Naive thymus-derived CD4-positive, alpha-beta T cell (primary cell): ENCODE results near the gene INF2. TPM values are rescaled to one million over a fixed set of nuclear protein-coding genes. Genes with fewer than 3 reads are reported as not detected.

Experiments
- ATAC-seq: fragments of 150-1000 bp; cut with Tn5 transposase; 2 replicates; pipeline ENCODE4 v1.10.0; 2021; ENCODE audit warnings: mild to moderate bottlenecking, moderate library complexity
- CTCF ChIA-PET: fragments of 350-600 bp; sonication (Branson Sonifier 250); formaldehyde crosslinking; loops from one replicate; lab custom pipeline; 2021; ENCODE audit warnings: antibody characterized with exemption; lab: Charles Lee
- POLR2A ChIA-PET: fragments of 350-600 bp; sonication (Branson Sonifier 250); formaldehyde crosslinking; loops from one replicate; lab custom pipeline; 2021; ENCODE audit warnings: antibody characterized with exemption, inconsistent platforms; lab: Charles Lee
- DNase-seq, 9 donors: peaks; one replicate each; pipeline versions ENCODE4 v3.0.0 to v3.0.0-alpha.2; 2020 to 2022; ENCODE audit warnings: mixed read lengths in 1 of 9
- H3K27ac ChIP-seq: one replicate; pipeline ENCODE4 v1.7.0; 2013; ENCODE audit warnings: mild to moderate bottlenecking, low read depth, low read length, moderate library complexity
- H3K27me3 ChIP-seq, 2 donors: one replicate each; pipeline ENCODE4 v1.7.0; 2013; ENCODE audit warnings: low read length in 2 of 2, mild to moderate bottlenecking in 2 of 2, moderate library complexity in 2 of 2; ENCODE audit not compliant: control insufficient read depth in 2 of 2, insufficient read depth in 2 of 2
- H3K36me3 ChIP-seq, 3 experiments: 1 replicate in 2 of 3; 2 replicates in 1 of 3; pipeline ENCODE4 v1.7.0; 2013; ENCODE audit warnings: low read length in 3 of 3, mild to moderate bottlenecking in 3 of 3, moderate library complexity in 1 of 3; ENCODE audit not compliant: insufficient read depth in 3 of 3, control insufficient read depth in 2 of 3
- H3K4me1 ChIP-seq, 2 donors: one replicate each; pipeline ENCODE4 v1.7.0; 2013; ENCODE audit warnings: low read length in 2 of 2, mild to moderate bottlenecking in 2 of 2, moderate library complexity in 1 of 2; ENCODE audit not compliant: control insufficient read depth in 2 of 2, insufficient read depth in 2 of 2
- H3K4me3 ChIP-seq: 2 replicates; pipeline ENCODE4 v1.7.0; 2013; ENCODE audit warnings: mild to moderate bottlenecking, low read length
- H3K9me3 ChIP-seq, 3 experiments: 1 replicate in 2 of 3; 2 replicates in 1 of 3; pipeline ENCODE4 v1.7.0; 2013; ENCODE audit warnings: low read length in 3 of 3; ENCODE audit not compliant: control insufficient read depth in 2 of 3
- H3K27ac Mint-ChIP-seq, 9 donors: one replicate each; pipeline ENCODE4 v1.8.0; 2020 to 2022; ENCODE audit warnings: mixed read lengths in 9 of 9, mild to moderate bottlenecking in 8 of 9, moderate library complexity in 5 of 9, inconsistent platforms in 2 of 9
- H3K27me3 Mint-ChIP-seq, 5 donors: one replicate each; pipeline ENCODE4 v1.8.0; 2021 to 2022; ENCODE audit warnings: mixed read lengths in 5 of 5, mild to moderate bottlenecking in 1 of 5
- H3K36me3 Mint-ChIP-seq, 5 donors: one replicate each; pipeline ENCODE4 v1.8.0; 2020 to 2022; ENCODE audit warnings: mixed read lengths in 5 of 5, mild to moderate bottlenecking in 3 of 5, inconsistent platforms in 1 of 5
- H3K4me1 Mint-ChIP-seq, 7 donors: one replicate each; pipeline ENCODE4 v1.8.0; 2020 to 2022; ENCODE audit warnings: mixed read lengths in 7 of 7, mild to moderate bottlenecking in 3 of 7, inconsistent platforms in 1 of 7
- H3K4me3 Mint-ChIP-seq, 10 donors: one replicate each; pipeline ENCODE4 v1.8.0; 2020 to 2022; ENCODE audit warnings: mild to moderate bottlenecking in 10 of 10, mixed read lengths in 10 of 10, moderate library complexity in 6 of 10, inconsistent platforms in 2 of 10
- H3K9me3 Mint-ChIP-seq, 11 donors: one replicate each; pipeline ENCODE4 v1.8.0; 2020 to 2022; ENCODE audit warnings: mixed read lengths in 11 of 11, mild to moderate bottlenecking in 4 of 11, inconsistent platforms in 1 of 11, moderate library complexity in 1 of 11
- intact Hi-C, 2 donors: fragments of 100-400 bp; cut with micrococcal nuclease; formaldehyde crosslinking; loops; one replicate each; pipeline ENCODE4 v1.15.1; 2023
- polyA plus RNA-seq, 2 donors: library from polyadenylated mRNA; unstranded; fragments of 300-500 nt; fragmentation: Illumina TruSeq; gene quantifications; one replicate each; pipeline ENCODE4 v1.2.3, GENCODE V29; 2021
- total RNA-seq, 6 experiments: library from RNA in 5 of 6; stranded (reverse) in 5 of 6; gene quantifications; 1 replicate in 5 of 6; 2 replicates in 1 of 6; pipeline ENCODE4 v1.2.3 and lab custom pipeline; 2021 to 2026

INF2 gene
- total RNA-seq = 100 to 1,000 TPM in 2 of 5 experiments, 10 to 100 TPM in 3; 65.0 to 140 (median 95.5) TPM
- polyA plus RNA-seq = 10 to 100 TPM in 1 of 2 donors, 1 to 10 TPM in 1; 5.8 to 12.4 TPM
- 82.8 reads per million, percentile 81 among the genes with 10 or more reads in this experiment for total RNA-seq (lab: John Stamatoyannopoulos, UW)

DNA sequence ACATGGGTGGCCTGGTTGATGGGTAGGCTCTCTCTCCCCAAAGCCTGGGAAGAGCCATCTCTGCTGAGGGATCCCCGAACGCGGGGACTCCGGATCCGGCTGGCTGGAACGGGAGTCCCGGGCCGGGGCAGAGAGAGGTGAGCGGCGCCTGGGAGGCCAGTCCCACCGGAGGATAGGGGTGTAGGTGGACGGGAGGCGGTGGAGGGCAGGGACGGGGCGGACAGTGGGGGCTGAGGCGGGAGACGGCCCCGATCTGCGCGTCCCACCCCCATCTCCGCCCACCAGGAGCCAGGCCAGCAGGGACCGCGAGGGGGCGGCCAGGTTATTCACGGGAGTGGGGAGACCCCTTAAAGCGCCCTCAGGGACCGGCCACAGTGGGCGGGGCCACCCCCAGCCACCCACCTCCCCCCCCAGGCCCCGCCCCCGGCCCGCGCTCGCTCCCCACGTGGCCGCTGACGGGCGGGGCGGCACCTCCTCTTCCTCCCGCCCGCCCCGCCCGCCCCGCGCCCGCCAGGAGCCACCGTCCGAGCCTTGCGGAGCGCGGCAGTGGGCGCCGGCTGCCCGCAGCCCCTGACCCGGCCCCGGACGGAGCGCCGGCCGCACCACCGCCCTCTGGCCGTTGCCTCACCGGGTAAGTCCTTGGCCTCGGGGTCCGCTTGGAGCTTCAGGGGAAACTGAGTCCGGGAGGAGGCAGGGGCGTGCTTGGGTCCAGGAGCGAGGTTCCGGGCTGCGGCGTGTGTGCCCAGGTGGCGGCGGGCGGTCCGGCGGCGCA is at the start of gene INF2:
INF2 (plus strand) TSS at position 510 of the 772 bp plus-strand sequence. CDS start 11,748 bp downstream, outside the sequence.
- CTCF ChIA-PET = interaction anchor here (0.7 kb wide), 1 partner anchor 24 kb away, joined by 3 read pairs; no protein-coding TSS in a partner anchor
- Mint-ChIP-seq H3K27me3 (no peaks in the 10 kb centered on the region), H3K36me3 (peaks cover 0 to 7% (median 0%) of the 10 kb centered on the region in 5 donors), H3K4me3 (peak within 1 kb of the TSS; percentile 58 to 91 (median 79)), H3K9me3 (no peaks in the 10 kb centered on the region), H3K27ac (peak within 1 kb of the TSS in 5 of 9 donors; percentile 8 to 90 (median 65)), H3K4me1 (peaks cover 14 to 64% (median 48%) of the 10 kb centered on the region in 7 donors)
- H3K27me3 ChIP-seq = no peaks in the 10 kb centered on the region
- POLR2A ChIA-PET = interaction anchor here (0.7 to 2.7 kb wide), 3 partner anchors 11 to 1534 kb away, joined by 3 to 21 read pairs (median 3); no protein-coding TSS in a partner anchor
- H3K27ac ChIP-seq = peak within 1 kb of the TSS; percentile 77
- no peaks in the 10 kb centered on the region for H3K36me3 ChIP-seq
- DNase-seq (peak in 6 of 9 donors; percentile 36 to 64 (median 40)), ATAC-seq (peak; percentile 79)
- H3K9me3 ChIP-seq = no peaks in the 10 kb centered on the region
- intact Hi-C loops = loop anchor here (1.0 to 2.0 kb wide), 3 partner anchors 12 to 64 kb away; partner anchors contain the start of gene SIVA1 (in 1 of the 2)
- peak within 1 kb of the TSS; percentile 70 for H3K4me3 ChIP-seq
- H3K4me1 ChIP-seq = peaks cover 10 to 62% of the 10 kb centered on the region in 2 donors

DNA sequence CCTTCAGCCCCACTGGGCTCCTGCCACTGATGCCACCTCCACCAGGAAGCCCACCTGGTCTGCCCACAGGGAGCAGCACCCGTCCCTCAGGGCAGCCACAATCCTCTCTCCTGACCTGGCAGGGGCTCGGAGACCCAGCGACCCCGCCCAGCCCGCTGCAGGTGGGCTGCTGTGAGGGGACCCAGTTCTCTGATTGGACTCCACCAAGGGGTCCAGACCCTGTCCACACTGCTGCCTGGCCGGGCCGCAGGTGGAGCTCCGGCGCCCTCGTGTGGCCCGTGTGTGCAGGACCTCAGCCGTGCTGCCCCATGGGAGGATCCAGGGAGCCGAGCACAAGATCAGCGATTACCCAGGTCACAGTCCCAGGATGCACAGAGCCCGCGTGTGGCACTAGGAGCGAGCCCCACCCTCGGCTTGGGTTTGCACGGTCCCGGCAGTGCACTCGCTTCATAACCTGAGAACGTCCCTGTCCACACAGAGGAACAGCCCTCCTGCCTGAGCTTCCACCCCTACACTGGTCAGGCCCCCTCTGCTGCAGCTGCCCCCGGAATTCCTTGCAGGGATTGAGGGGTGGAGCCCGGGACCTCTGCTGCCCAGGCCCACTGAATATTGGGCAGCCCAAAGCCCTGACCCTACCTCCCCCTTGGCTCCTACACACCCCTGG is 49.4 kb upstream of the INF2 start:
- H3K36me3 Mint-ChIP-seq = peaks cover 0 to 2% (median 0%) of the 10 kb centered on the region in 5 donors
- intact Hi-C loops = loop anchor here (1.0 to 5.0 kb wide), 3 partner anchors 546 to 563 kb away; no protein-coding TSS in a partner anchor
- H3K4me1 Mint-ChIP-seq = peaks cover 0 to 5% (median 0%) of the 10 kb centered on the region in 7 donors
- H3K9me3 ChIP-seq = no peaks in the 10 kb centered on the region
- H3K27ac Mint-ChIP-seq = no peak overlapping the region
- ChIA-PET POLR2A (no interaction called here), CTCF (interaction anchor here (0.5 to 0.6 kb wide), 2 partner anchors 562 to 1066 kb away, joined by 3 to 7 read pairs; no protein-coding TSS in a partner anchor)
- no peaks in the 10 kb centered on the region for H3K27me3 ChIP-seq
- H3K9me3 Mint-ChIP-seq = peaks cover 0 to 6% (median 2%) of the 10 kb centered on the region in 11 donors
- no peak overlapping the region for H3K27ac ChIP-seq
- ATAC-seq (peak; percentile 66), DNase-seq (peak in 6 of 9 donors; percentile 20 to 57 (median 42))
- H3K27me3 Mint-ChIP-seq = peaks cover 0 to 12% (median 7%) of the 10 kb centered on the region in 5 donors
- no peaks in the 10 kb centered on the region for H3K4me1 ChIP-seq
- H3K36me3 ChIP-seq = no peaks in the 10 kb centered on the region
- no peak overlapping the region for H3K4me3 ChIP-seq
- no peak overlapping the region for H3K4me3 Mint-ChIP-seq

GRCh38 chr14:104640681-104641080 is 48.7 kb upstream of the INF2 start:
- Mint-ChIP-seq H3K9me3 (peaks cover 0 to 10% (median 5%) of the 10 kb centered on the region in 11 donors), H3K36me3 (peaks cover 0 to 5% (median 0%) of the 10 kb centered on the region in 5 donors), H3K27ac (no peak overlapping the region), H3K4me3 (no peak overlapping the region), H3K27me3 (peaks cover 0 to 15% (median 7%) of the 10 kb centered on the region in 5 donors), H3K4me1 (peaks cover 0 to 5% (median 0%) of the 10 kb centered on the region in 7 donors)
- no peaks in the 10 kb centered on the region for H3K9me3 ChIP-seq
- H3K27me3 ChIP-seq = no peaks in the 10 kb centered on the region
- H3K4me3 ChIP-seq = no peak overlapping the region
- ChIA-PET POLR2A (no interaction called here), CTCF (interaction anchor here (0.6 kb wide), 1 partner anchor 563 kb away, joined by 3 read pairs; no protein-coding TSS in a partner anchor)
- no peaks in the 10 kb centered on the region for H3K4me1 ChIP-seq
- DNase-seq (no peak), ATAC-seq (no peak)
- H3K27ac ChIP-seq = no peak overlapping the region
- intact Hi-C loops = loop anchor here (1.0 kb wide), 2 partner anchors 546 to 562 kb away; no protein-coding TSS in a partner anchor
- H3K36me3 ChIP-seq = no peaks in the 10 kb centered on the region

- H3K27ac ChIP-seq = no peak overlapping the region
- H3K27ac Mint-ChIP-seq = no peak overlapping the region
- ATAC-seq (peak; percentile 36), DNase-seq (no peak)
- no peaks in the 10 kb centered on the region for H3K9me3 ChIP-seq
- peak overlapping the region in 1 of 10 donors; percentile 32 for H3K4me3 Mint-ChIP-seq
- no peaks in the 10 kb centered on the region for H3K36me3 ChIP-seq
- no peaks in the 10 kb centered on the region for H3K27me3 ChIP-seq
- H3K36me3 Mint-ChIP-seq = peaks cover 0 to 5% (median 0%) of the 10 kb centered on the region in 5 donors
- intact Hi-C loops = no loop called here
- ChIA-PET POLR2A (no interaction called here), CTCF (no interaction called here)
- peaks cover 0 to 15% (median 5%) of the 10 kb centered on the region in 11 donors for H3K9me3 Mint-ChIP-seq
- H3K4me1 ChIP-seq = no peaks in the 10 kb centered on the region
- peaks cover 0 to 5% (median 0%) of the 10 kb centered on the region in 7 donors for H3K4me1 Mint-ChIP-seq
- H3K4me3 ChIP-seq = no peak overlapping the region
- peaks cover 0 to 15% (median 7%) of the 10 kb centered on the region in 5 donors for H3K27me3 Mint-ChIP-seq
Observed at GRCh38 chr14:104641753-104642539, 47.5 kb upstream of the INF2 start.

- DNase-seq (no peak), ATAC-seq (peak; percentile 6)
- H3K9me3 ChIP-seq = no peaks in the 10 kb centered on the region
- no peaks in the 10 kb centered on the region for H3K4me1 ChIP-seq
- POLR2A ChIA-PET = no interaction called here
- Mint-ChIP-seq H3K4me3 (no peak overlapping the region), H3K4me1 (peaks cover 0 to 5% (median 0%) of the 10 kb centered on the region in 7 donors), H3K27ac (no peak overlapping the region), H3K9me3 (peaks cover 0 to 15% (median 5%) of the 10 kb centered on the region in 11 donors), H3K36me3 (peaks cover 0 to 5% (median 0%) of the 10 kb centered on the region in 5 donors), H3K27me3 (peaks cover 0 to 14% (median 7%) of the 10 kb centered on the region in 5 donors)
- no peaks in the 10 kb centered on the region for H3K27me3 ChIP-seq
- H3K4me3 ChIP-seq = no peak overlapping the region
- H3K27ac ChIP-seq = no peak overlapping the region
- H3K36me3 ChIP-seq = no peaks in the 10 kb centered on the region
- CTCF ChIA-PET = no interaction called here
- intact Hi-C loops = no loop called here
Observed at GRCh38 chr14:104642540-104642868, 46.9 kb upstream of the INF2 start.
